Activated CD8-positive, alpha-beta memory T cell treated with anti-CD3 and anti-CD28 coated beads for 4 hours (primary cell): ENCODE measurements around the gene LPCAT3.
"Not testable (repeated sequence)": the region's sequence is repeated elsewhere in the genome, so short reads cannot be mapped to it uniquely, and the experiment has no call there.

ENCODE experiments used
- DNase-seq, 2 donors: peaks; one replicate each; pipeline ENCODE4 v3.0.0-alpha.2; 2020; ENCODE audit warnings: low read depth in 2 of 2

LPCAT3 gene

GRCh38 chr12:7037411-7037810 is 19.1 kb upstream of the LPCAT3 start:
- DNase-seq, result not testable (repeated sequence)

- DNase-seq, result no peak
These were observed 17.2 kb upstream of the LPCAT3 start for GRCh38 chr12:7035463-7035862.

- no peak for DNase-seq
These were observed 16.2 kb upstream of the LPCAT3 start for GRCh38 chr12:7034464-7034863.

GRCh38 chr12:7032990-7033389 is 14.7 kb upstream of the LPCAT3 start:
- no peak for DNase-seq

- no peak for DNase-seq
These were observed 13.0 kb upstream of the LPCAT3 start for GRCh38 chr12:7031306-7031705.

GRCh38 chr12:7026854-7027253 is 8.6 kb upstream of the LPCAT3 start:
- no peak for DNase-seq

- DNase-seq, result no peak
These were observed 4.8 kb upstream of the LPCAT3 start for GRCh38 chr12:7023114-7023513.

GRCh38 chr12:7021956-7022355 is 3.7 kb upstream of the LPCAT3 start:
- no peak for DNase-seq

- DNase-seq, result no peak
These were observed 830 bp upstream of the LPCAT3 start for GRCh38 chr12:7019043-7019569.

- no peak for DNase-seq
These were observed 366 bp downstream of the LPCAT3 start for GRCh38 chr12:7017870-7018349.

GRCh38 chr12:7016958-7017571 is 1.2 kb downstream of the LPCAT3 start:
- no peak for DNase-seq

GRCh38 chr12:7015555-7016370 is 2.5 kb downstream of the LPCAT3 start:
- DNase-seq, result no peak

GRCh38 chr12:7013101-7013500 is 5.2 kb downstream of the LPCAT3 start:
- no peak for DNase-seq

- no peak for DNase-seq
These were observed 6.2 kb downstream of the LPCAT3 start for GRCh38 chr12:7012024-7012607.

GRCh38 chr12:7011398-7011797 is 6.9 kb downstream of the LPCAT3 start:
- DNase-seq, result not testable (repeated sequence)

GRCh38 chr12:7009512-7009911 is 8.8 kb downstream of the LPCAT3 start:
- no peak for DNase-seq

GRCh38 chr12:7008864-7009263 is 9.4 kb downstream of the LPCAT3 start:
- no peak for DNase-seq

- no peak for DNase-seq
These were observed 11.6 kb downstream of the LPCAT3 start for GRCh38 chr12:7006639-7007038.

GRCh38 chr12:7005311-7005710 is 13.0 kb downstream of the LPCAT3 start:
- DNase-seq, result no peak

GRCh38 chr12:7004840-7005239 is 13.4 kb downstream of the LPCAT3 start:
- DNase-seq, result no peak

- no peak for DNase-seq
These were observed 13.9 kb downstream of the LPCAT3 start for GRCh38 chr12:7004287-7004803.

- DNase-seq, result no peak
These were observed 16.2 kb downstream of the LPCAT3 start for GRCh38 chr12:7001921-7002591.
